ENCODE measurements around the gene ANKRD23.

The ANKRD23 gene

GRCh38 chr2:96789245-96789617 lies 54.6 kb downstream of the ANKRD23 start:
- Histone ChIP-seq H3K4me3 (ENCODE audit: severe bottlenecking) (no peak overlapping the region), H3K27ac (ENCODE audit: poor library complexity, severe bottlenecking) (no peak overlapping the region), H3K4me1 (ENCODE audit: insufficient read depth, poor library complexity, severe bottlenecking) (peaks cover 24% of the 10 kb centered on the region), H3K9me3 (ENCODE audit: severe bottlenecking) (no peaks in the 10 kb centered on the region), H3K27me3 (ENCODE audit: insufficient read depth, poor library complexity, severe bottlenecking) (no peaks in the 10 kb centered on the region), H3K36me3 (ENCODE audit: low read depth) (no peaks in the 10 kb centered on the region)
- no peak for DNase-seq (ENCODE audit: low spot score)
- no peak for ATAC-seq (ENCODE audit: low read depth)
- TF ChIP-seq CTCF (IDR thresholded peaks at IDR 0.05; ENCODE audit: poor library complexity, severe bottlenecking) = no peak

GRCh38 chr2:96788442-96789244 lies 55.2 kb downstream of the ANKRD23 start:
- H3K36me3 ChIP-seq (ENCODE audit: low read depth) = no peaks in the 10 kb centered on the region
- H3K4me1 ChIP-seq (ENCODE audit: insufficient read depth, poor library complexity, severe bottlenecking) = peaks cover 24% of the 10 kb centered on the region
- H3K9me3 ChIP-seq (ENCODE audit: severe bottlenecking) = no peaks in the 10 kb centered on the region
- no peaks in the 10 kb centered on the region for H3K27me3 ChIP-seq (ENCODE audit: insufficient read depth, poor library complexity, severe bottlenecking)
- DNase-seq (ENCODE audit: low spot score) (no peak), ATAC-seq (ENCODE audit: low read depth) (peak; percentile 54)
- no peak for TF ChIP-seq CTCF (IDR thresholded peaks at IDR 0.05; ENCODE audit: poor library complexity, severe bottlenecking)
- peak overlapping the region; percentile 67 for H3K27ac ChIP-seq (ENCODE audit: poor library complexity, severe bottlenecking)
- no peak overlapping the region for H3K4me3 ChIP-seq (ENCODE audit: severe bottlenecking)

Measured in RWPE2 (cell line).